CD14-positive monocyte (primary cell): ENCODE data around the gene SH3BGR. TPM values are rescaled to one million over a fixed set of nuclear protein-coding genes. Genes with fewer than 3 reads are reported as not detected.

ENCODE experiments used
- DNase-seq, 3 donors: peaks; one replicate each; pipeline ENCODE4 v3.0.0-alpha.2; 2011 to 2022
- H2AFZ ChIP-seq: 2 replicates; pipeline ENCODE4 v1.6.0; 2012; ENCODE audit warnings: mild to moderate bottlenecking, low read depth, low read length, inconsistent platforms; ENCODE audit not compliant: insufficient read depth, poor library complexity, severe bottlenecking
- H3K27ac ChIP-seq, 2 donors: 1 replicate in 1 of 2; 2 replicates in 1 of 2; pipeline ENCODE4 v1.5.1; 2012 to 2013; ENCODE audit warnings: low read length in 2 of 2, control low read depth in 1 of 2, inconsistent platforms in 1 of 2, low read depth in 1 of 2, mild to moderate bottlenecking in 1 of 2
- H3K27me3 ChIP-seq, 2 donors: one replicate each; pipeline versions ENCODE4 v1.6.0 to v1.6.1; 2011 to 2013; ENCODE audit warnings: low read length in 2 of 2; ENCODE audit not compliant: control insufficient read depth in 2 of 2, insufficient read depth in 2 of 2
- H3K36me3 ChIP-seq, 2 donors: replicated peaks in 1 of 2; 1 replicate in 1 of 2; 2 replicates in 1 of 2; pipeline versions ENCODE4 v1.5.1 to v1.6.1; 2012 to 2013; ENCODE audit warnings: low read length in 2 of 2, control low read depth in 1 of 2, inconsistent platforms in 1 of 2, mild to moderate bottlenecking in 1 of 2; ENCODE audit not compliant: insufficient read depth in 2 of 2, control insufficient read depth in 1 of 2
- H3K4me1 ChIP-seq, 2 donors: 1 replicate in 1 of 2; 2 replicates in 1 of 2; pipeline versions ENCODE4 v1.5.1 to v1.6.1; 2012 to 2013; ENCODE audit warnings: low read length in 2 of 2, control low read depth in 1 of 2, inconsistent platforms in 1 of 2, mild to moderate bottlenecking in 1 of 2, moderate library complexity in 1 of 2; ENCODE audit not compliant: insufficient read depth in 2 of 2, control insufficient read depth in 1 of 2
- H3K4me2 ChIP-seq: replicated peaks from 2 replicates; pipeline ENCODE3; 2012; ENCODE audit warnings: low read length, moderate library complexity, mild to moderate bottlenecking; ENCODE audit not compliant: poor library complexity, severe bottlenecking; ENCODE audit errors: extremely low read depth
- H3K4me3 ChIP-seq, 3 experiments: fragments of 200-600 bp in 1 of 3; sonication (generic) in 1 of 3; replicated peaks in 1 of 3; 1 replicate in 2 of 3; 2 replicates in 1 of 3; pipeline ENCODE4 v1.5.1; 2011 to 2013; ENCODE audit warnings: low read length in 3 of 3, mild to moderate bottlenecking in 3 of 3, control low read depth in 2 of 3, low read depth in 2 of 3, inconsistent platforms in 1 of 3, moderate library complexity in 1 of 3
- H3K79me2 ChIP-seq: 2 replicates; pipeline ENCODE4 v1.6.0; 2012; ENCODE audit warnings: mild to moderate bottlenecking, control low read depth, inconsistent platforms, low read length, moderate library complexity; ENCODE audit not compliant: insufficient read depth
- H3K9ac ChIP-seq: 2 replicates; pipeline ENCODE4 v1.6.0; 2017; ENCODE audit warnings: low read length, mild to moderate bottlenecking; ENCODE audit not compliant: insufficient read depth, poor library complexity, severe bottlenecking
- H3K9me3 ChIP-seq, 2 donors: replicated peaks in 1 of 2; 1 replicate in 1 of 2; 2 replicates in 1 of 2; pipeline versions ENCODE4 v1.5.1 to v1.6.1; 2012 to 2013; ENCODE audit warnings: low read length in 2 of 2, control low read depth in 1 of 2; ENCODE audit not compliant: control insufficient read depth in 1 of 2, insufficient read depth in 1 of 2
- H4K20me1 ChIP-seq: 2 replicates; pipeline ENCODE4 v1.6.0; 2012; ENCODE audit warnings: mild to moderate bottlenecking, low read length, control low read depth, moderate library complexity; ENCODE audit not compliant: insufficient read depth
- H3K27ac Mint-ChIP-seq, 7 donors: one replicate each; pipeline ENCODE4 v1.8.0; 2020; ENCODE audit warnings: mild to moderate bottlenecking in 7 of 7, mixed read lengths in 7 of 7, moderate library complexity in 6 of 7, inconsistent platforms in 2 of 7
- H3K27me3 Mint-ChIP-seq, 3 donors: one replicate each; pipeline ENCODE4 v1.8.0; 2021 to 2022; ENCODE audit warnings: low read depth in 3 of 3, mild to moderate bottlenecking in 3 of 3, mixed read lengths in 3 of 3, moderate library complexity in 3 of 3, inconsistent platforms in 1 of 3
- H3K36me3 Mint-ChIP-seq, 2 donors: one replicate each; pipeline ENCODE4 v1.8.0; 2020; ENCODE audit warnings: mixed read lengths in 2 of 2, inconsistent platforms in 1 of 2, mild to moderate bottlenecking in 1 of 2
- H3K4me1 Mint-ChIP-seq: one replicate; pipeline ENCODE4 v1.8.0; 2020; ENCODE audit warnings: mild to moderate bottlenecking, mixed read lengths
- H3K4me3 Mint-ChIP-seq, 2 donors: one replicate each; pipeline ENCODE4 v1.8.0; 2020; ENCODE audit warnings: mild to moderate bottlenecking in 2 of 2, mixed read lengths in 2 of 2, moderate library complexity in 1 of 2
- H3K9me3 Mint-ChIP-seq, 7 donors: one replicate each; pipeline ENCODE4 v1.8.0; 2020 to 2022; ENCODE audit warnings: mixed read lengths in 7 of 7, mild to moderate bottlenecking in 6 of 7, moderate library complexity in 6 of 7, inconsistent platforms in 2 of 7
- CTCF ChIP-seq: fragments of 200-600 bp; IDR thresholded peaks from one replicate; pipeline ENCODE4 v1.8.0; 2022; ENCODE audit warnings: antibody characterized with exemption, mild to moderate bottlenecking
- WGBS: methylation state at CpG from one replicate; pipeline ENCODE4 v1.1.5; 2013; ENCODE audit warnings: missing lambda C conversion rate; ENCODE audit not compliant: insufficient coverage; 5-methylcytosine and 5-hydroxymethylcytosine counted together
- intact Hi-C, 2 donors: fragments of 100-400 bp; cut with micrococcal nuclease; formaldehyde crosslinking; loops; one replicate each; pipeline versions ENCODE4 v1.15.0 to v1.15.1; 2023
- polyA plus RNA-seq, 3 donors: library from polyadenylated mRNA; depleted of rRNA in 1 of 3; unstranded in 2 of 3; stranded (reverse) in 1 of 3; fragments of 300-500 nt in 2 of 3; fragments of >200 nt in 1 of 3; fragmentation: Illumina TruSeq in 2 of 3; gene quantifications; 1 replicate in 2 of 3; 2 replicates in 1 of 3; pipeline ENCODE4 v1.2.3, GENCODE V29; 2012 to 2021

SH3BGR gene
- polyA plus RNA-seq, 3 donors, result 0.36 to 0.72 TPM; not detected in 1

DNA sequence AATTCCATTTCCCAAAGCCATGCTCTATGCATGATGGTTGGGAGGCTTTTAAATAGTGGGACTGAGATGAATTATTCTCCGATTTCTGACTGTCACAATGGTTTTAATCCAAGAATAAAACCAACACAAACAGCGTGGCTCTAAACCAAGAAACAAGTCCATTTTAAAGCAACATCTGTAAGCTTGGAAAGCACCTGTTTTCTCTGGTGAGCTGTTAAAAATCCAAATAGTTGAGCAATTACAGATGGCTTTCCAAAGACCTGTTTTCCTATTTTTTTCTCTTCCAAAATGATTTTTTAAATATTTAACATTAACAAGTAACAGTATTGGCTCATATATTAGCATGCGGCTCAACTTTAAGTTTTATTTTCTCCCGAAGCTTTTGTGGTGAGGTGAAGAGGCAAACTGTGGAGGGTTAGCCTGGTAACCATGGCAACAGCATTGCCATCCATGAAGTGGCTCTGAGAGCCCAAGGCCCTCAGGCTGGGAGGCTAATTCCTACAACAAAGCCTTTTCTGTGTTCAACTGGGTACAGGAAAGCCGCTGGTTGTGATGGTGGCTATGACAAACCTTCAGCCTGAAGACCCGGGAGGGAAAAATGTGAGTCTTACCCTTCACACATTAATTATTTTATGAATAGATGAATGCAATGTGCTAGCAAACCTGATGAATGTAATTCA lies 104.3 kb downstream of the SH3BGR start:
- no peak overlapping the region for H3K4me3 Mint-ChIP-seq
- Histone ChIP-seq H3K9ac (no peak overlapping the region), H3K9me3 (peaks cover 0 to 4% of the 10 kb centered on the region in 2 donors), H4K20me1 (no peaks in the 10 kb centered on the region), H3K27me3 (no peaks in the 10 kb centered on the region), H3K4me3 (no peak overlapping the region), H3K4me2 (no peak overlapping the region), H3K27ac (no peak overlapping the region), H3K79me2 (no peaks in the 10 kb centered on the region), H3K4me1 (no peaks in the 10 kb centered on the region), H2AFZ (no peak overlapping the region), H3K36me3 (no peaks in the 10 kb centered on the region)
- no peak for DNase-seq
- peaks cover 8% of the 10 kb centered on the region for H3K4me1 Mint-ChIP-seq
- no peak for TF ChIP-seq CTCF
- peaks cover 0 to 14% (median 11%) of the 10 kb centered on the region in 7 donors for H3K9me3 Mint-ChIP-seq
- H3K27me3 Mint-ChIP-seq, result peaks cover 2 to 8% (median 4%) of the 10 kb centered on the region in 3 donors
- no peak overlapping the region for H3K27ac Mint-ChIP-seq
- intact Hi-C loops, result no loop called here
- H3K36me3 Mint-ChIP-seq, result no peaks in the 10 kb centered on the region
- WGBS, result no CpG with 5 or more reads among the region's 6 CpGs

- Histone ChIP-seq H3K79me2 (no peaks in the 10 kb centered on the region), H3K4me1 (no peaks in the 10 kb centered on the region), H3K9ac (no peak overlapping the region), H3K9me3 (no peaks in the 10 kb centered on the region), H3K27ac (no peak overlapping the region), H3K27me3 (no peaks in the 10 kb centered on the region), H4K20me1 (no peaks in the 10 kb centered on the region), H2AFZ (no peak overlapping the region), H3K36me3 (no peaks in the 10 kb centered on the region), H3K4me3 (no peak overlapping the region), H3K4me2 (no peak overlapping the region)
- Mint-ChIP-seq H3K27me3 (peaks cover 4 to 5% (median 4%) of the 10 kb centered on the region in 3 donors), H3K36me3 (no peaks in the 10 kb centered on the region), H3K4me3 (no peak overlapping the region), H3K27ac (no peak overlapping the region), H3K9me3 (peaks cover 0 to 6% (median 3%) of the 10 kb centered on the region in 7 donors), H3K4me1 (no peaks in the 10 kb centered on the region)
- intact Hi-C loops, result no loop called here
- no peak for TF ChIP-seq CTCF
- DNase-seq, result no peak
- WGBS, result 40% methylated on average over 2 of the region's 3 CpGs
Measured at GRCh38 chr21:39559511-39559910, 107.7 kb downstream of the SH3BGR start.
